WERI-Rb-1 (cell line): ENCODE data around the gene FBLL1.

Source experiments
- DNase-seq: peaks from one replicate; pipeline ENCODE4 v3.0.0-alpha.2; 2020
- H3K27ac ChIP-seq: fragments of 250-450 bp; sonication (Bioruptor Pico); 2 replicates; pipeline ENCODE4 v1.5.1; 2020; ENCODE audit warnings: mild to moderate bottlenecking, moderate library complexity
- H3K27me3 ChIP-seq: fragments of 250-450 bp; sonication (Bioruptor Pico); 2 replicates; pipeline ENCODE4 v1.5.1; 2021; ENCODE audit warnings: mild to moderate bottlenecking, low read depth, moderate library complexity; ENCODE audit not compliant: insufficient read depth, severe bottlenecking
- H3K36me3 ChIP-seq: fragments of 250-450 bp; sonication (Bioruptor Pico); 2 replicates; pipeline ENCODE4 v1.5.1; 2020; ENCODE audit warnings: mild to moderate bottlenecking, moderate library complexity
- H3K4me3 ChIP-seq: 2 replicates; pipeline ENCODE4 v1.5.1; 2011; ENCODE audit warnings: low read depth, mild to moderate bottlenecking, control low read depth, low read length
- H3K9me3 ChIP-seq: fragments of 250-450 bp; sonication (Bioruptor Pico); 2 replicates; pipeline ENCODE4 v1.5.1; 2021; ENCODE audit warnings: mild to moderate bottlenecking, moderate library complexity; ENCODE audit not compliant: severe bottlenecking
- TF ChIP-seq, protein P1 (sequence below): IDR thresholded peaks from 2 replicates; pipeline ENCODE4 v1.5.1; 2011; ENCODE audit warnings: low read depth, mild to moderate bottlenecking, control low read depth, inconsistent platforms, low read length

The FBLL1 gene

DNA sequence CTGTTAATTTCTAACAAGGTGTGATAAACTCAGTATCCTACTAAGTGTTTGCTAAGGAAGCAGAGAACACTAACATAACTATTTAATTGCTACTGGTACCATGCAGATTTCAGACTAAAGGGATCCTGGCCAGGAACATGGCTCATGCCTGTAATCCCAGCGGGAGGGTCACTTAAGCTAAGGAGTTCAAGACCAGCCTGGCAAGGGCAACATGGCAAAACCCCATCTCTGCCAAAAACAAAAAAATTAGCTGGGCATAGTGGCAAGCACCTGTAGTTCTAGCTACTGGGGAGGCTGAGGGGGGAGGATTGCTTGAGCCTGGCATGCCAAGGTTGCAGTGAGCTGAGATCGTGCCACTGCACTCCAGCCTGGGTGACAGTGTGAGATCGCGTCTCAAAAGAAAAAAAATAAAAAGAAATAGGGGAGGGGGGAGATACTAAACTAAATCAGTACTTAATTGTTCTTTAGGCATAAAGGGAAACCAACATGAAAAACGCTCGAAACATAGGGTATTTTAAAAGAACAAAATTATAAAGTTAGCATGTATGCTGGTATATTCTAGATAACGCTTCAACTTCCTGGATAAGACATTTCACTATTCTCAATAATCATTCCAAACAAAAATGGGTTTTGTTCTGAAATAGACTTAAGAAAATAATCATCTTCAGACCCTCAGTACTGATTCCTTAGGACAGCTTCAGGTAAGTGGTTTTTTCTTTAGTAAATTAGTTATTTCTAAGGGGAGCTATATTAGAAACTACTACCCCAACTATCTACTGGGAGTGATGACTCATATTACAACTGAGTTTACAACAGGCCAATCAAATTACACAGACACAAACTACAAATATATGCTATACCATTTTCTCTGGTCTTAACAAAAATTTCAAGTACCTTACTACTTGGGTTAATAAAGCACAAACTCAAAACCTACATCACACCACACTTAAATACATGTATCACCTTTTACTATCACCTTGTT, 46.6 kb downstream of the FBLL1 start:
- H3K9me3 ChIP-seq: peaks cover 2% of the 10 kb centered on the region
- peaks cover 20% of the 10 kb centered on the region for H3K36me3 ChIP-seq
- no peak overlapping the region for H3K4me3 ChIP-seq
- H3K27ac ChIP-seq: no peak overlapping the region
- no peak for DNase-seq
- TF ChIP-seq, protein P1, sequence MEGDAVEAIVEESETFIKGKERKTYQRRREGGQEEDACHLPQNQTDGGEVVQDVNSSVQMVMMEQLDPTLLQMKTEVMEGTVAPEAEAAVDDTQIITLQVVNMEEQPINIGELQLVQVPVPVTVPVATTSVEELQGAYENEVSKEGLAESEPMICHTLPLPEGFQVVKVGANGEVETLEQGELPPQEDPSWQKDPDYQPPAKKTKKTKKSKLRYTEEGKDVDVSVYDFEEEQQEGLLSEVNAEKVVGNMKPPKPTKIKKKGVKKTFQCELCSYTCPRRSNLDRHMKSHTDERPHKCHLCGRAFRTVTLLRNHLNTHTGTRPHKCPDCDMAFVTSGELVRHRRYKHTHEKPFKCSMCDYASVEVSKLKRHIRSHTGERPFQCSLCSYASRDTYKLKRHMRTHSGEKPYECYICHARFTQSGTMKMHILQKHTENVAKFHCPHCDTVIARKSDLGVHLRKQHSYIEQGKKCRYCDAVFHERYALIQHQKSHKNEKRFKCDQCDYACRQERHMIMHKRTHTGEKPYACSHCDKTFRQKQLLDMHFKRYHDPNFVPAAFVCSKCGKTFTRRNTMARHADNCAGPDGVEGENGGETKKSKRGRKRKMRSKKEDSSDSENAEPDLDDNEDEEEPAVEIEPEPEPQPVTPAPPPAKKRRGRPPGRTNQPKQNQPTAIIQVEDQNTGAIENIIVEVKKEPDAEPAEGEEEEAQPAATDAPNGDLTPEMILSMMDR: no peak
- H3K27me3 ChIP-seq: no peaks in the 10 kb centered on the region

DNA sequence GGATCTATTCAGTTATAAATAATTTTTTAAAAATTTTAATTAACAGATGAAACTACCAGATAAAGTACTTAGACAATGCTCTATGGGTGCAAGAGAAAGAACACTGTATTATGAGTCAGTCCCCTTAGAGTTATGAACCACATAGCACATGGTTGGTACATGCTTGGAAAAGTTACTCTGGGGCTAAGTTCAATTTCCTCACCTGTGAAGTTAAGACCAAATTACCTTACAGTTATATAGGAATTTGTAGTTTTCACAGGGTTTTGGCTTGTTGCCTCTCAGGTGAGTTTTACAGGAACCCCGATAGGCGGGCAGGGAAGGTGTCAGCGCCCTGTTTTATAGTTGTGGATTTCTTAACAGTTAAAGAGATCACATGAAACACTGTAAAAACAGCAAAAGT, 48.9 kb downstream of the FBLL1 start:
- Histone ChIP-seq H3K4me3 (peak overlapping the region; percentile 99), H3K9me3 (peaks cover 2% of the 10 kb centered on the region), H3K27me3 (no peaks in the 10 kb centered on the region), H3K36me3 (peaks cover 20% of the 10 kb centered on the region), H3K27ac (no peak overlapping the region)
- TF ChIP-seq, protein P1: no peak
- DNase-seq: no peak

DNA sequence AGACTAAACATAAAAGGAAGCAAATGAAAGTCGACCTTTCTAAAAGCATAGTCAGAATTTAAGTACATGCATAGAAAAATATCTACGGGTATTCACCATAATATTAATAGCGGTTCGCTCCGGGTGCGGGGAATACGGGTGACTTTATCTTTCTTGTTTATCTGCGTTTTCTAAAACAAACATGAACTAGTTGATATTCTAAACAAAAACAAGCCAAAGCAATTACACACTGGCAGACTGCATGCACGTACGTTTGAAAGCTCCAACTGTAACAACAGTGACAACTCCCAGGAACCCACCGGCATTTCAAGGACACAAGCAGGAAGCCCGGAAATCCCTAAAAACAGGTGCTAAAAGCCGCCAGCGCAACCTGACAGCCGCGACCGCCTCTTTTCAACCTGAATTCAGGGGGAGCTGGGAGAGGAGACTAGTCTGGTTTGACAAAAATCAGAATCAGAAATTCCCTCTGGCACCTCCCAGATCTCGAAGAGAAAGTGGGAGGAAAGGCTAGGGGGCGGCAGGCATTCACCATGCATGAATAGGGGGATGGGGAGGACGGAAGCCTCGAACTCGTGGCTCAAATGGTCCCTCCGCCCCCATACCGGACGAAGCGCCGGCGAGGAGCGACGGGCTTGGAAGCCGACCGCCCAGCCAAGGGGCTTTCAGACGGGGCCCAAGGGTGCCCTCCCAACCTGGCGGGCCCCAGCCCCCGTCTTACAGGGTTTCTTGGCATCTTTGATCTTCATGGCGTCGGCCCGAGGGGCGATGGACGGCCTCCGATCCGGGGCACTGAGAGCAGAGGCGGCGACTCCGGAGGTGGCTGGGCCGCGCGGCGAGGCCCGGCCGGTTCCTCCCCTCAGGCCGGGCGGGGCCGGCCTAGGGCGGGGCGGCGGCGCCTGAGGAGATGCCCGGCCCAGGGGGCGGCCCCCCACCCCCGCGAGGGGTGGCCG, 49.7 kb downstream of the FBLL1 start, which contains the start of gene PANK3:
PANK3 (minus strand) TSS at position 831 of the 950 bp plus-strand sequence; CDS start at position 746, 85 bp downstream.
- peak within 1 kb of the TSS; percentile 99 for H3K4me3 ChIP-seq
- TF ChIP-seq, protein P1: peak; percentile 27; the same call in 1 of the 2 replicates
- no peaks in the 10 kb centered on the region for H3K27me3 ChIP-seq
- H3K9me3 ChIP-seq: peaks cover 2% of the 10 kb centered on the region
- H3K36me3 ChIP-seq: peaks cover 20% of the 10 kb centered on the region
- peak within 1 kb of the TSS; percentile 91 for H3K27ac ChIP-seq
- peak; percentile 67 for DNase-seq

DNA sequence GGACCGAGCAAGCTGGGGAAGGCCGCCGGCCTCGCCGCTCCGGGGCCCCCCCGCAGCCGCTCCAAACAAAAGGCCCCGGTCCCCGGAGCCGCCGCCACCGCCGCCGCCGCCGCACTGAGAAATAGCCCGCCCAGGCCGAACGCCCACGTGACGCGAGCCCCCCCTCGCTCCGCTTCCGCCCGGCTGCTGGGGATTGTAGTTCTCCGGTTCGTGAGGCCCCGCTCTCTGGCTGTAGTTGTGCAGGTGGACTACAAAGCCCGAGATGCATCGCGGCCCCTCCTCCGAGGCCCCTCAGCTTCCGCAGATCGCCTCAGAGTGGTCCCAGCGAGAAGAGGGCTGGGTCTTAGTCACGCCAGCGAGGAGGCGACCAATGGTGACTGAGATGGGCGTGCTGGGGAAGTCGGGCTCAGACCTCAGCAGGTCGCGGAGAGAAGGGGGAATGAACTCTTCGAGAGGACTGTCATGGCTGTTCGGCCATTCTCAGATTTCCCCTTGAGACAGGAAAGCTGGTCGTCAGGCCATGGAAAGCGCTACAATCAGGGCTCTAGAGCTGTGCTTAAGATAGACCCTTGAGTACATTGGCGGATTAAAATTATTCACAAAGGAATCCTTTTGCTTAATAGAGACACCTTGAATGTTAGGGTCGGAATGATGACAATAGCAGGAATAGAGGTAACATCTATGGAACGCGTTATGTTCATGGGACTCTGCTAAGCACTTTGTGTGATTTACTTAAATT, 50.6 kb downstream of the FBLL1 start:
- TF ChIP-seq, protein P1: no peak
- Histone ChIP-seq H3K9me3 (no peaks in the 10 kb centered on the region), H3K27me3 (no peaks in the 10 kb centered on the region), H3K27ac (peak overlapping the region; percentile 91), H3K36me3 (peaks cover 15% of the 10 kb centered on the region), H3K4me3 (peak overlapping the region; percentile 99)
- DNase-seq: peak; percentile 99

DNA sequence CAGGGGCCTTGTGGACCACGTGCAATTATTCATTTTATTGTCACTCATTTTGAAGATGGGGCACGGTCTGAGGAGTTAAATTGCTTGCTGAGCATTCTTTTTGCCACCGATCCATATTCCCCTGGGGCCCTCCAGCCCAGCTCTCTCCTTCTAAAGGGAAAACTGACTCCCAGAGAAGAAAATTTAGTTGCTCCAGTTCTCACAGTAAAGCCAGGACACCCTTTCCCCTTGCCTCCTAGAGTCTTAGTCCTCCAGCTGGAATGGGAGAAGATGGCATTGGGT, 51.1 kb downstream of the FBLL1 start:
- peak overlapping the region; percentile 75 for H3K27ac ChIP-seq
- DNase-seq: no peak
- H3K36me3 ChIP-seq: peaks cover 11% of the 10 kb centered on the region
- H3K4me3 ChIP-seq: peak overlapping the region; percentile 47
- H3K9me3 ChIP-seq: no peaks in the 10 kb centered on the region
- H3K27me3 ChIP-seq: no peaks in the 10 kb centered on the region
- TF ChIP-seq, protein P1: no peak
